ENCODE results near the gene PYROXD2.

DNA sequence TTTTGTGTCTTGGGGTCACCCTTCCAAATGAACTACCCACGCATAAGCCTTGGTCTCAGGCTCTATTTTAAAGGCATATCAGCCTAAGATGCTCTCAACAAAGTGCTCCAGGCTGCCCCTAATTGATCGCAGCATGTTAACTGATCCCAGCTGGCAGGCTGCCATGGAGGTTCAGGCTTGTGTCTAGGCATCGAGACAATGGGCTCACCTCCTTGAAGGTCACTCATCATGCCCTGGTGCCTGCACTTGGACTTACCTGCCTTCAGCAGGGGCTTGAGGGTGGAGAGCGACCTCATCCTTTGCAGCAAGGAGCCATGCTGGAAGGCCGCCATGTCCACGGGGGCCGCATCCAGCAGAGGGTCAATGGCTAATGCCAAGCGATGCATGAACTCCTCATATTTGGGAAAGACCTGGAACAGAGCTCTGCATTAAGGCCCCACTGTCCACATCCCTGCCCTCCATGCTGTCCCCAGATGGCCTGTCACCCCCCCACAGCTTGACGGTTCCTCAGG, 17.8 kb downstream of the PYROXD2 start:
- TF ChIP-seq, protein P1, sequence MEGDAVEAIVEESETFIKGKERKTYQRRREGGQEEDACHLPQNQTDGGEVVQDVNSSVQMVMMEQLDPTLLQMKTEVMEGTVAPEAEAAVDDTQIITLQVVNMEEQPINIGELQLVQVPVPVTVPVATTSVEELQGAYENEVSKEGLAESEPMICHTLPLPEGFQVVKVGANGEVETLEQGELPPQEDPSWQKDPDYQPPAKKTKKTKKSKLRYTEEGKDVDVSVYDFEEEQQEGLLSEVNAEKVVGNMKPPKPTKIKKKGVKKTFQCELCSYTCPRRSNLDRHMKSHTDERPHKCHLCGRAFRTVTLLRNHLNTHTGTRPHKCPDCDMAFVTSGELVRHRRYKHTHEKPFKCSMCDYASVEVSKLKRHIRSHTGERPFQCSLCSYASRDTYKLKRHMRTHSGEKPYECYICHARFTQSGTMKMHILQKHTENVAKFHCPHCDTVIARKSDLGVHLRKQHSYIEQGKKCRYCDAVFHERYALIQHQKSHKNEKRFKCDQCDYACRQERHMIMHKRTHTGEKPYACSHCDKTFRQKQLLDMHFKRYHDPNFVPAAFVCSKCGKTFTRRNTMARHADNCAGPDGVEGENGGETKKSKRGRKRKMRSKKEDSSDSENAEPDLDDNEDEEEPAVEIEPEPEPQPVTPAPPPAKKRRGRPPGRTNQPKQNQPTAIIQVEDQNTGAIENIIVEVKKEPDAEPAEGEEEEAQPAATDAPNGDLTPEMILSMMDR (IDR thresholded peaks at IDR 0.05; ENCODE audit: low read depth, low read length, poor library complexity, severe bottlenecking), result no peak
- TF ChIP-seq EZH2phosphoT487 (IDR thresholded peaks at IDR 0.05; ENCODE audit: borderline replicate concordance, low read length), result no peak
